GM21717 (cell line): Measurements from ENCODE around the gene NOSIP.

Source experiments
- ATAC-seq: cut with Tn5 transposase; IDR thresholded peaks from one replicate; pipeline ENCODE4 v1.9.1; 2021; ENCODE audit warnings: mild to moderate bottlenecking, moderate library complexity; ENCODE audit not compliant: unreplicated experiment

NOSIP gene

GRCh38 chr19:49595819-49596404 lies 15.6 kb upstream of the NOSIP start:
- no peak for ATAC-seq

GRCh38 chr19:49594993-49595818 lies 14.8 kb upstream of the NOSIP start:
- no peak for ATAC-seq

GRCh38 chr19:49594157-49594992 lies 14.0 kb upstream of the NOSIP start:
- no peak for ATAC-seq

- peak; percentile 40 for ATAC-seq
Measured at GRCh38 chr19:49593233-49594113, 13.1 kb upstream of the NOSIP start.

GRCh38 chr19:49592486-49593232 lies 12.3 kb upstream of the NOSIP start:
- no peak for ATAC-seq

GRCh38 chr19:49591731-49592485 lies 11.6 kb upstream of the NOSIP start:
- ATAC-seq, result no peak

GRCh38 chr19:49590971-49591730 lies 10.8 kb upstream of the NOSIP start, which contains the start of gene PRR12:
Gene PRR12, plus strand, starts transcription at chr19:49591182. Its CDS starts 473 bp downstream, at chr19:49591655.
- no peak for ATAC-seq

GRCh38 chr19:49590071-49590970 lies 10.0 kb upstream of the NOSIP start:
- ATAC-seq, result peak; percentile 38

GRCh38 chr19:49589502-49589905 lies 9.1 kb upstream of the NOSIP start:
- no peak for ATAC-seq

GRCh38 chr19:49588365-49589122 lies 8.2 kb upstream of the NOSIP start:
- ATAC-seq, result no peak

GRCh38 chr19:49587227-49587626 lies 6.9 kb upstream of the NOSIP start:
- ATAC-seq, result no peak

GRCh38 chr19:49585023-49585422 lies 4.7 kb upstream of the NOSIP start:
- no peak for ATAC-seq

GRCh38 chr19:49583239-49583638 lies 2.9 kb upstream of the NOSIP start:
- no peak for ATAC-seq

- no peak for ATAC-seq
Measured at GRCh38 chr19:49581007-49581508, 702 bp upstream of the NOSIP start, which contains the start of gene PRRG2. Gene PRRG2, plus strand, starts transcription at chr19:49581316. Its CDS starts 1,904 bp downstream, at chr19:49583220.

- no peak for ATAC-seq
Measured at GRCh38 chr19:49579947-49580263, 451 bp downstream of the NOSIP start.

- no peak for ATAC-seq
Measured at GRCh38 chr19:49579193-49579592, 1.2 kb downstream of the NOSIP start.
